DMS153 treated with DMSO at 0.1 percent for 48 hours (cell line): ENCODE measurements around the gene FAM76A.

Source experiments
- DNase-seq: peaks from one replicate; lab custom pipeline; 2025; ENCODE audit not compliant: unreplicated experiment; lab: John Stamatoyannopoulos, UW

The FAM76A gene

GRCh38 chr1:27719286-27720251 lies 6.2 kb upstream of the FAM76A start:
- no peak for DNase-seq

GRCh38 chr1:27724961-27725373 lies 794 bp upstream of the FAM76A start:
- DNase-seq = peak; percentile 94

GRCh38 chr1:27726173-27727044 lies 648 bp downstream of the FAM76A start:
- DNase-seq = peak; percentile 5

- no peak for DNase-seq
Measured at GRCh38 chr1:27727126-27727525, 1.4 kb downstream of the FAM76A start.

GRCh38 chr1:27736252-27736651 lies 10.5 kb downstream of the FAM76A start:
- DNase-seq = no peak

- no peak for DNase-seq
Measured at GRCh38 chr1:27741121-27741520, 15.4 kb downstream of the FAM76A start.

- DNase-seq = no peak
Measured at GRCh38 chr1:27744556-27744955, 18.8 kb downstream of the FAM76A start.

- DNase-seq = no peak
Measured at GRCh38 chr1:27745466-27745865, 19.7 kb downstream of the FAM76A start.

- no peak for DNase-seq
Measured at GRCh38 chr1:27752360-27752759, 26.6 kb downstream of the FAM76A start.

GRCh38 chr1:27755286-27755685 lies 29.5 kb downstream of the FAM76A start:
- DNase-seq = no peak

- no peak for DNase-seq
Measured at GRCh38 chr1:27755865-27756264, 30.1 kb downstream of the FAM76A start.

GRCh38 chr1:27759236-27759635 lies 33.5 kb downstream of the FAM76A start:
- DNase-seq = no peak

- no peak for DNase-seq
Measured at GRCh38 chr1:27760426-27760825, 34.7 kb downstream of the FAM76A start.

- no peak for DNase-seq
Measured at GRCh38 chr1:27762033-27762432, 36.3 kb downstream of the FAM76A start.

GRCh38 chr1:27763358-27763757 lies 37.6 kb downstream of the FAM76A start:
- DNase-seq = no peak

GRCh38 chr1:27770293-27770830 lies 44.6 kb downstream of the FAM76A start:
- DNase-seq = no peak

GRCh38 chr1:27772036-27772931 lies 46.5 kb downstream of the FAM76A start:
- DNase-seq = no peak

- peak; percentile 99 for DNase-seq
Measured at GRCh38 chr1:27772932-27773825, 47.4 kb downstream of the FAM76A start, which contains the start of gene STX12. Gene STX12 (plus strand): TSS chr1:27773219. CDS start chr1:27773308, 89 bp downstream.

- no peak for DNase-seq
Measured at GRCh38 chr1:27773826-27774445, 48.2 kb downstream of the FAM76A start.
